Bronchial epithelial cell (primary cell): ENCODE measurements around the gene FOXC1. TPM values are rescaled to one million over a fixed set of nuclear protein-coding genes. Genes with fewer than 3 reads are reported as not detected.

Experiments used
- DNase-seq: peaks from one replicate; pipeline ENCODE4 v3.0.0-alpha.2; 2010; ENCODE audit warnings: low read depth
- FAIRE-seq: peaks from 2 replicates; lab custom pipeline; 2011; peaks lifted over from hg19 to GRCh38; lab: Jason Lieb, UNC
- H3K27me3 ChIP-seq: 2 replicates; pipeline ENCODE4 v1.5.1; 2011; ENCODE audit warnings: low read length; ENCODE audit not compliant: control insufficient read depth, insufficient read depth
- H3K36me3 ChIP-seq: 2 replicates; pipeline ENCODE4 v1.5.1; 2011; ENCODE audit warnings: low read length; ENCODE audit not compliant: control insufficient read depth, insufficient read depth
- H3K4me3 ChIP-seq: 2 replicates; pipeline ENCODE4 v1.5.1; 2011; ENCODE audit warnings: mild to moderate bottlenecking, low read depth, low read length, control low read depth
- total RNA-seq: library from RNA; depleted of rRNA; stranded (reverse); fragments of >200 nt; gene quantifications from 2 replicates; pipeline ENCODE4 v1.2.1, GENCODE V29; 2014
- TF ChIP-seq, protein P1 (sequence below): IDR thresholded peaks from 2 replicates; pipeline ENCODE4 v1.5.1; 2011; ENCODE audit warnings: mild to moderate bottlenecking, moderate library complexity, low read length, control low read depth, inconsistent platforms; ENCODE audit not compliant: insufficient read depth, severe bottlenecking

Gene FOXC1
- total RNA-seq, 1 donor from 2014 or later: 3.7 TPM

DNA sequence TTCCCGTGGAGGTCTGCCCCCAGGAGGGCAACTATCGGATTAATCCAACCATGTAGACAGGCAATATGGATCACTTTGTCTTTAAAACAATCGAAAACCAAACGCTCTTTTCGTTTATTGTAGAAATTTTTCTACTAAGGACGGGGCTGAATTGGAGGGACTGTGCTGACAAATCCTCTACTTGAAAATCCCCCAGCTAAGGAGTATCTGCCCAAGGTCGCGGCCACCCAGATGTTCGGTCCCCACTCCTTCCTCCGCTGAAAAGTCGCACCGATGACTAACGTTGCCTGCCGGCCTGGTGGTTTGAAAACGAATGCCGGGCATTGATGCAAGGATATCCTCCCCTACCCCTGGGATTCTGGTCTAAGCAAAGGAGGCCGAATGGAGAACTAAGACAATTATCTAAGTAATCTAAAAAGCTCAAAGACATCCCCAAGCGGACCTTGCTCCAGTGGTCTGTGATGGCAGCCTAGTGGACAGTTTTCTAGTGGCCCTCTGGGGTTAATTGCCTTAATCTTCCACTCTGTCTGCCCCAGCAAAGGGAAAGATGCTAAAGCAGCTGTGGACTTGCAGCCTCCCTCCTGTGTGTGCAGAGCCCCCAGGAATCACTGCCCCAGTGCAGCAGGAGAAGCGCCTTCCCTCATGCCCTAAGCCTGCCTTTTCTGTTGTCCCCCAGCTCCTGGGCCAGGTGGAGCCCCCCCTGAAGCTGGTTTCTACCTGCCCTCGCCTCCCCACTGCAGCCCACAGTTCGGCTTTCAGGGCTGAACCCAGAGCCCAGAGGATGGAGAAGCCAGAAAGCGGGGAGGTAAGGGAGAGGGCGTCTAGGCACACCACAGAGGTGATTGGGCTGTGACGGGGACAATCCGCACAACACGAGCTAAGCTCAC lies 3.6 kb upstream of the FOXC1 start:
- FAIRE-seq: no peak

DNA sequence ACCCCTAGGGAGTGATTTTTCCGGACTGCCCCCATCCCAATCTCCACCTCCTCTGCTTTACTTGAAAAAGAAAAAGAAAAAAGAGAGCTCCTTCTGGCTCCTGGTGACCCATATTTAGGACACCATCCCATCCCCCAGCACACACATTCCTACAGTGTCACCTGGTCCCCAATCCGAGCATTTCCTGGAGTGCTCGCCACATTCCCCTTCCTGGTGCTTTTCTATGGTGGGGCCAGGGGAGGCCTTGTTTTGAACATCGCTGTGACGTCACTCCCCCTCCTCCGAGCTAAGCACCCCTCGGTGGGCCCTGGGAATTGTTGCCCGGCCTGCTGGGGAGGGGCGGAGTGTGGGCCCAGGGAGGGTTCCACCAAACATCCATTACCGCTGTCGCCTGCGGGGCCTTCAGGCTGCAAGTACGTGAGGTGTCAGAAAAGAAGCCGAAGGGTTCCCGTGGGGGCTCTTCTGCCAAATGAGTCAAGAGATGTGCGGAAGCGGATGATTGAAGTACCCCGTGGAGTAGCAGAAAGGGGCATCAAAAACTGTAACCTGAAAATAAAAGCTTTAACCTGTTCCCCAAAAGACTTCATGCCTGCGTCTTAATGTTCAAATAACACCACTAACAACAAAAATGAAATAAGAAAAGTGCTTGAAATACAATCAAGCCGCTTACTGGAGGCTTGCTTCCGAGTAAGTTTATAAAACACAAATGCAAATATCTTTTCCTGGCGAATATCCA lies 2.8 kb upstream of the FOXC1 start:
- no peak for DNase-seq
- peak overlapping the region; percentile 0 for H3K4me3 ChIP-seq
- peaks cover 1% of the 10 kb centered on the region for H3K27me3 ChIP-seq
- TF ChIP-seq, protein P1, sequence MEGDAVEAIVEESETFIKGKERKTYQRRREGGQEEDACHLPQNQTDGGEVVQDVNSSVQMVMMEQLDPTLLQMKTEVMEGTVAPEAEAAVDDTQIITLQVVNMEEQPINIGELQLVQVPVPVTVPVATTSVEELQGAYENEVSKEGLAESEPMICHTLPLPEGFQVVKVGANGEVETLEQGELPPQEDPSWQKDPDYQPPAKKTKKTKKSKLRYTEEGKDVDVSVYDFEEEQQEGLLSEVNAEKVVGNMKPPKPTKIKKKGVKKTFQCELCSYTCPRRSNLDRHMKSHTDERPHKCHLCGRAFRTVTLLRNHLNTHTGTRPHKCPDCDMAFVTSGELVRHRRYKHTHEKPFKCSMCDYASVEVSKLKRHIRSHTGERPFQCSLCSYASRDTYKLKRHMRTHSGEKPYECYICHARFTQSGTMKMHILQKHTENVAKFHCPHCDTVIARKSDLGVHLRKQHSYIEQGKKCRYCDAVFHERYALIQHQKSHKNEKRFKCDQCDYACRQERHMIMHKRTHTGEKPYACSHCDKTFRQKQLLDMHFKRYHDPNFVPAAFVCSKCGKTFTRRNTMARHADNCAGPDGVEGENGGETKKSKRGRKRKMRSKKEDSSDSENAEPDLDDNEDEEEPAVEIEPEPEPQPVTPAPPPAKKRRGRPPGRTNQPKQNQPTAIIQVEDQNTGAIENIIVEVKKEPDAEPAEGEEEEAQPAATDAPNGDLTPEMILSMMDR: no peak
- no peaks in the 10 kb centered on the region for H3K36me3 ChIP-seq
- no peak for FAIRE-seq

More for the DNA sequence above, 3.6 kb upstream of the FOXC1 start:
- Histone ChIP-seq H3K4me3 (no peak overlapping the region), H3K27me3 (peaks cover 1% of the 10 kb centered on the region), H3K36me3 (no peaks in the 10 kb centered on the region)
- DNase-seq: no peak
- TF ChIP-seq, protein P1: no peak

DNA sequence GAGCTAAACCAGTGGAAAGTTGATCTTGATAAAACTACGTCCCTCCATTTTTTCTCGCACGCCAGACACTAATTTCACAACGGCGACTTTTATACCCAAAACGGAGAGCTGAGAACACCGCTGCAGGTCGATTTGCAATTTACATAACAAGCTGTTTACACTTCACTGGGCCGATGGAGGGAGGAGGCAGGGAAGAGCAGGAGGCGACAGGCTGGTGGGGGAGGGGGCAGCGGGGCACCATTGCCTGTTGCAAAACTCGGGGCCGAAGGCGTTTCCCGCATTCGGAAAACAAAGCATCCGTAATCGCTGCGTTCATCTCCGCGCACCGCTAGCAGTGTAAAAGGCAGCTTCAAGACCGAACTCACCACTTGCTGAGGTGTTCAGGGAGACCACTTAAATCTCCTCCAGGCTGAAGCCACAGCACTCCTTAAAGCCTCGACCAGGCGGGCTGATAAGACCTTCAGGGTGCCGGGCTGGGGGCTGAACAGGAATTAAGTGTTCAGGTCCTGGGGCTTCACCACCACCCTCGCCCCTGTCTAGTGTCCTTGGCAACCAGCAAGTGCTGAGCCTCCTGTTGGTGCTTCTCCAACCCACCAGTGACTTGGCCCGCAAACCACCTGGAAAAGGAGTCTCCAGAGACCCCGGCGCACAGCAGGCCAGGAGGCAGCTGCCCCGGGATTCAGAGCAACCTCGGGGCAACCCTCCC lies 2.0 kb upstream of the FOXC1 start:
- Histone ChIP-seq H3K4me3 (peak overlapping the region; percentile 0), H3K27me3 (peaks cover 1% of the 10 kb centered on the region), H3K36me3 (no peaks in the 10 kb centered on the region)
- TF ChIP-seq, protein P1: no peak
- FAIRE-seq (no peak), DNase-seq (peak; percentile 12)

DNA sequence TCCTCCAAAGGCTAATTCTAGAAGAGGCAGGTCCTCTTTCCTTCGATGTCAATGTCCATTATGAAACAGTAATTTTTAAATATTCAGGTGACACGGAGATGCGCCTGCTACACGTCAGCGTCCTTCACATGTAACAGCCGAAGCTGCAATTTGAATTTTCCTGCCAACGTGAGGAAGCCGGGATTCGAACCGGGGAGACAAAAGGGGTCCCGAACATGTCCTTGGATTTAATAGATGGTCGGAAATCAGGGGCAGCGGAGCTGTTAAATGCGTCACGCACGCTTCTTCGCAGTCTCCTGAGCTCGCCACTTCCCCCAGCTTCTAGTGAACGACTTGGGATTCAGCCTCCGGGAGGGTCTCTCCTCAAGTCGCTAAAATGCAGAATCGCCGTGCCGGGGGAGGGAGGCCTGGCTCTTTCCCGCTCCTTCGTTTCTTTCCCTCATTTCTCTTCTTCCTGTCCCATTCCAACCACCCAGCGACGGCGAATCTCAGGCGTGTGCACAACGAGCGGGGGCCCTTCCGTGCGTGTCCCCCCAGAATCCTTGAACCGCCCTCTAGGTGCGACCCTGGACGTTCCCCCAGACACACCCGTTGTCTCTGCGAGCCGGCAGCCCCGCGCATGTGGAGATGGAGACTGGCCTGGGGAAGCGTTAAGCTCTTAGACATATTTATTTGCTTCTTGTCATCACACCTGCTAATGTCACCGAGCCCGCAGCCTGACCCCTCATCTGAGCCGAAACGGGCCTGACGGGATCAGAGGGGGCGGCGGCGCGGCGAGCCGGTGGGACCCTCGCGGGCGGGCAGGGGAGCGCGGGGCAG lies 1.3 kb upstream of the FOXC1 start:
- H3K27me3 ChIP-seq: peaks cover 1% of the 10 kb centered on the region

More for the DNA sequence above, 1.3 kb upstream of the FOXC1 start:
- H3K36me3 ChIP-seq: no peaks in the 10 kb centered on the region
- no peak for DNase-seq
- FAIRE-seq: no peak
- peak overlapping the region; percentile 56 for H3K4me3 ChIP-seq
- TF ChIP-seq, protein P1: no peak
